ENCODE data around the gene TTLL9. TPM values are rescaled to one million over a fixed set of nuclear protein-coding genes. Genes with fewer than 3 reads are reported as not detected.
A peak's percentile ranks its signal among the peaks of the same experiment; 100 is the strongest.

TTLL9 gene
- total RNA-seq, 1 experiment from 2014 or later = 2.1 TPM

GRCh38 chr20:31845300-31845863 is 25.1 kb upstream of the TTLL9 start, which contains the start of gene FOXS1:
Gene FOXS1, minus strand, starts transcription at chr20:31845604. Its CDS starts 62 bp downstream, at chr20:31845542.
- TF ChIP-seq SIN3A (IDR thresholded peaks at IDR 0.05; ENCODE audit: borderline replicate concordance, insufficient read depth, low read depth, low read length) (no peak), CTCF (IDR thresholded peaks at IDR 0.05) (no peak), REST (IDR thresholded peaks at IDR 0.05; ENCODE audit: insufficient read depth in 1 of 2, low read depth in 2 of 2, low read length in 1 of 2) (peak in 1 of 2 experiments; percentile 37; a peak in 1 of 4 replicates), POLR2AphosphoS5 (IDR thresholded peaks at IDR 0.05; ENCODE audit: low read depth, low read length) (no peak; the same call in 1 of the 2 replicates)
- DNase-seq (ENCODE audit: low read depth, low spot score) (no peak), ATAC-seq (peak; percentile 26)
- Histone ChIP-seq H3K27me3 (ENCODE audit: control insufficient read depth, insufficient read depth, low read length) (no peaks in the 10 kb centered on the region), H3K4me1 (ENCODE audit: control insufficient read depth, insufficient read depth, low read length) (peaks cover 54% of the 10 kb centered on the region), H3K36me3 (ENCODE audit: control insufficient read depth, insufficient read depth, low read length) (no peaks in the 10 kb centered on the region), H3K4me3 (ENCODE audit: low read depth in 2 of 2, low read length in 2 of 2) (peak within 1 kb of the TSS; percentile 3 to 10; a peak in 3 of 4 replicates), H3K27ac (ENCODE audit: low read length) (peak within 1 kb of the TSS; percentile 84), H3K9me3 (ENCODE audit: control insufficient read depth, insufficient read depth, low read depth, low read length) (no peaks in the 10 kb centered on the region)
- intact Hi-C loops (cut with micrococcal nuclease; ENCODE audit: unreplicated experiment) (no loop called here), in situ Hi-C loops (cut with HindIII; ENCODE audit: low pct_unique_long_range_greater_than_20kb, low sequenced_read_pairs) (no loop called here)
- BruUV-seq (replicated peaks) = no TSS peak
- ChIA-PET CTCF (interaction anchor here (1.1 to 2.5 kb wide), 2 partner anchors 12 to 106 kb away, joined by 3 to 9 read pairs; partner anchors contain the start of gene PDRG1), POLR2A (no interaction called here)

- TF ChIP-seq TCF7L2 (IDR thresholded peaks at IDR 0.05; ENCODE audit: low read depth, low read length) (no peak), REST (IDR thresholded peaks at IDR 0.05; ENCODE audit: insufficient read depth in 1 of 2, low read depth in 2 of 2, low read length in 1 of 2) (no peak), SIN3A (IDR thresholded peaks at IDR 0.05; ENCODE audit: borderline replicate concordance, insufficient read depth, low read depth, low read length) (no peak), POLR2AphosphoS5 (IDR thresholded peaks at IDR 0.05; ENCODE audit: low read depth, low read length) (no peak), CTCF (IDR thresholded peaks at IDR 0.05) (no peak; the same call in none of the 2 replicates)
- Histone ChIP-seq H3K27me3 (ENCODE audit: control insufficient read depth, insufficient read depth, low read length) (no peaks in the 10 kb centered on the region), H3K4me1 (ENCODE audit: control insufficient read depth, insufficient read depth, low read length) (peaks cover 43% of the 10 kb centered on the region), H3K27ac (ENCODE audit: low read length) (no peak overlapping the region; the same call in 1 of the 2 replicates), H3K36me3 (ENCODE audit: control insufficient read depth, insufficient read depth, low read length) (no peaks in the 10 kb centered on the region), H3K4me3 (ENCODE audit: low read depth in 2 of 2, low read length in 2 of 2) (no peak overlapping the region), H3K9me3 (ENCODE audit: control insufficient read depth, insufficient read depth, low read depth, low read length) (no peaks in the 10 kb centered on the region)
- DNase-seq (ENCODE audit: low read depth, low spot score) (no peak), ATAC-seq (no peak)
- no TSS peak for BruUV-seq (replicated peaks)
- intact Hi-C loops (cut with micrococcal nuclease; ENCODE audit: unreplicated experiment) (loop anchor here (2.0 kb wide), 1 partner anchor 24 kb away; no protein-coding TSS in a partner anchor), in situ Hi-C loops (cut with HindIII; ENCODE audit: low pct_unique_long_range_greater_than_20kb, low sequenced_read_pairs) (no loop called here)
- POLR2A ChIA-PET = interaction anchor here (0.5 to 1.5 kb wide), 2 partner anchors 8 to 9 kb away, joined by 3 to 5 read pairs; no protein-coding TSS in a partner anchor
- CTCF ChIA-PET = interaction anchor here (0.5 to 2.5 kb wide), 16 partner anchors 10 to 184 kb away, joined by 3 to 21 read pairs (median 4); partner anchors contain the start of genes MYLK2 and PDRG1
These were observed 23.7 kb upstream of the TTLL9 start for GRCh38 chr20:31846793-31847138.

All from Panc1 (cell line).